SK-N-SH treated with all-trans-retinoic acid at 6 μM for 48 hours (cell line): ENCODE measurements around the gene PXK.

Experiments
- ATAC-seq: fragments of 200-7000 bp; cut with Tn5 transposase; 3 replicates; pipeline ENCODE4 v1.9.1; 2020; ENCODE audit warnings: mild to moderate bottlenecking, moderate library complexity
- ARNTL ChIP-seq: fragments of 450-650 bp; formaldehyde crosslinking; IDR thresholded peaks from 2 replicates; pipeline ENCODE4 v1.5.0; 2020; ENCODE audit warnings: low read depth, mild to moderate bottlenecking, moderate library complexity, borderline replicate concordance
- BACH2 ChIP-seq: fragments of 250-450 bp; sonication (Bioruptor Pico); IDR thresholded peaks from 2 replicates; pipeline ENCODE4 v1.9.0; 2021; ENCODE audit warnings: mild to moderate bottlenecking, borderline replicate concordance
- CREB5 ChIP-seq: fragments of 250-450 bp; sonication (Bioruptor Pico); IDR thresholded peaks from 2 replicates; pipeline ENCODE4 v1.5.1; 2020; ENCODE audit warnings: low read depth, mild to moderate bottlenecking, moderate library complexity
- CSDC2 ChIP-seq: fragments of 250-450 bp; sonication (Bioruptor Pico); IDR thresholded peaks from 2 replicates; pipeline ENCODE4 v1.5.0; 2020; ENCODE audit warnings: mild to moderate bottlenecking, moderate library complexity
- ESRRG ChIP-seq: fragments of 250-450 bp; sonication (Bioruptor Pico); IDR thresholded peaks from 2 replicates; pipeline ENCODE4 v1.6.1; 2021; ENCODE audit warnings: mild to moderate bottlenecking
- GLIS3 ChIP-seq: fragments of 250-450 bp; sonication (Bioruptor Pico); IDR thresholded peaks from 2 replicates; pipeline ENCODE4 v1.5.0; 2020; ENCODE audit warnings: mild to moderate bottlenecking, moderate library complexity
- ISL1 ChIP-seq: fragments of 250-450 bp; sonication (Bioruptor Pico); IDR thresholded peaks from 2 replicates; pipeline ENCODE4 v2.1.2; 2022; ENCODE audit warnings: mild to moderate bottlenecking, moderate library complexity
- OSR1 ChIP-seq: fragments of 250-450 bp; sonication (Bioruptor Pico); IDR thresholded peaks from 2 replicates; pipeline ENCODE4 v1.8.0; 2022; ENCODE audit warnings: moderate library complexity, mild to moderate bottlenecking, inconsistent platforms
- POU6F1 ChIP-seq: fragments of 250-450 bp; sonication (Bioruptor Pico); IDR thresholded peaks from 2 replicates; pipeline ENCODE4 v1.8.0; 2021; ENCODE audit warnings: low read depth, mild to moderate bottlenecking, moderate library complexity, borderline replicate concordance
- PPARA ChIP-seq: fragments of 250-450 bp; sonication (Bioruptor Pico); IDR thresholded peaks from 2 replicates; pipeline ENCODE4 v1.5.0; 2020; ENCODE audit warnings: mild to moderate bottlenecking, borderline replicate concordance
- RARB ChIP-seq: fragments of 250-450 bp; sonication (Bioruptor Pico); IDR thresholded peaks from 2 replicates; pipeline ENCODE4 v1.8.0; 2021; ENCODE audit warnings: mild to moderate bottlenecking, moderate library complexity
- TCF4 ChIP-seq: fragments of 250-450 bp; sonication (Bioruptor Pico); IDR thresholded peaks from 2 replicates; pipeline ENCODE4 v1.8.0; 2021; ENCODE audit warnings: mild to moderate bottlenecking, moderate library complexity, borderline replicate concordance
- TOX ChIP-seq: fragments of 250-450 bp; sonication (Bioruptor Pico); IDR thresholded peaks from 2 replicates; pipeline ENCODE4 v1.8.0; 2021; ENCODE audit warnings: mild to moderate bottlenecking, moderate library complexity, borderline replicate concordance
- TSHZ2 ChIP-seq: fragments of 250-450 bp; sonication (Bioruptor Pico); IDR thresholded peaks from 2 replicates; pipeline ENCODE4 v1.5.0; 2020; ENCODE audit warnings: mild to moderate bottlenecking, moderate library complexity
- ZC3H10 ChIP-seq: fragments of 250-450 bp; sonication (Bioruptor Pico); IDR thresholded peaks from 2 replicates; pipeline ENCODE4 v1.5.1; 2021; ENCODE audit warnings: mild to moderate bottlenecking, moderate library complexity
- ZFP3 ChIP-seq: fragments of 250-450 bp; sonication (Bioruptor Pico); IDR thresholded peaks from 2 replicates; pipeline ENCODE4 v1.5.0; 2020; ENCODE audit warnings: mild to moderate bottlenecking, moderate library complexity
- ZFP30 ChIP-seq: fragments of 450-650 bp; formaldehyde crosslinking; IDR thresholded peaks from 2 replicates; pipeline ENCODE4 v1.5.0; 2022; ENCODE audit warnings: mild to moderate bottlenecking, moderate library complexity
- ZNF70 ChIP-seq: fragments of 450-650 bp; formaldehyde crosslinking; IDR thresholded peaks from 2 replicates; pipeline ENCODE4 v1.5.0; 2020; ENCODE audit warnings: mild to moderate bottlenecking, moderate library complexity
- ZNF8 ChIP-seq: fragments of 450-650 bp; formaldehyde crosslinking; IDR thresholded peaks from 2 replicates; pipeline ENCODE4 v1.5.0; 2020; ENCODE audit warnings: mild to moderate bottlenecking, moderate library complexity

PXK gene

GRCh38 chr3:58391156-58391865, 58.6 kb downstream of the PXK start:
- ATAC-seq, result no peak
- TF ChIP-seq PPARA (CRISPR knock-in tag) (no peak), TCF4 (no peak), ISL1 (CRISPR knock-in tag) (0 out of 2 replicates have a peak, but pooled peaks have one; percentile 25), ZFP3 (CRISPR knock-in tag) (no peak), ZFP30 (CRISPR knock-in tag) (no peak), ESRRG (CRISPR knock-in tag) (no peak), TOX (no peak)

GRCh38 chr3:58392181-58392580, 59.5 kb downstream of the PXK start:
- ATAC-seq, result no peak; the same call in 1 of the 3 replicates
- TF ChIP-seq ARNTL (no peak), TCF4 (no peak), ZC3H10 (no peak), TOX (no peak), POU6F1 (CRISPR knock-in tag) (no peak), ZFP3 (CRISPR knock-in tag) (no peak), ISL1 (CRISPR knock-in tag) (no peak; the same call in 1 of the 2 replicates), RARB (no peak), ESRRG (CRISPR knock-in tag) (no peak), BACH2 (no peak), TSHZ2 (CRISPR knock-in tag) (no peak), ZFP30 (CRISPR knock-in tag) (no peak), CREB5 (CRISPR knock-in tag) (no peak), OSR1 (CRISPR knock-in tag) (no peak)

- ATAC-seq, result no peak
- TF ChIP-seq GLIS3 (CRISPR knock-in tag) (no peak), CSDC2 (CRISPR knock-in tag) (no peak), ISL1 (CRISPR knock-in tag) (no peak), TOX (no peak), BACH2 (no peak), ZFP30 (CRISPR knock-in tag) (no peak), ZFP3 (CRISPR knock-in tag) (no peak), ZNF8 (CRISPR knock-in tag) (no peak), CREB5 (CRISPR knock-in tag) (no peak), ZNF70 (CRISPR knock-in tag) (no peak), TSHZ2 (CRISPR knock-in tag) (no peak)
Measured at GRCh38 chr3:58394339-58394738, 61.6 kb downstream of the PXK start.
